ENCODE results near the gene RBM23.

GRCh38 chr14:22882064-22882463, 36.9 kb downstream of the RBM23 start:
- no peak for TF ChIP-seq CTCF (IDR thresholded peaks at IDR 0.05)
- TF ChIP-seq POLR2A (IDR thresholded peaks at IDR 0.05) = no peak

Data from testis (tissue), 2 donors.